Measurements from ENCODE around the gene LIN7A.
"Not testable (repeated sequence)": the region's sequence is repeated elsewhere in the genome, so short reads cannot be mapped to it uniquely, and the experiment has no call there.

Gene LIN7A

DNA sequence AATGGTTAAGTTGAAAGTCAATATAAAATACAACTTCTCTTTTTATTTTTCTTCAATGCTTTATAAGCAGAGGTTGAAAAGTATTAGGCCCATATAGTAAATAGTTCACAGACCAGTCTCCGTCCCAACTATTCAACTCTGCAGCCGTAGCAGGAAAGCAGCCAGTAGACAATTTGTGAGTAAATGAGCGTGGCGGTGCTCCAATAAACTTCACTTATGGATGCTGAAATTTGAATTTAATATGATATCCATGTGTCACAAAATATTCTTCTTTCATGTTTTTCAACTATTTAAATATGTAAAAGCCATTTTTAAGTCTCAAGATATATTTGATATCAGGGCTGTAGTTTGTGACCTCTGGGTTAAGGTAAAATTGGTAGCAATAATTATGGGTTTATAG, 17.7 kb downstream of the LIN7A start:
- no peak for DNase-seq (ENCODE audit: low spot score)

GRCh38 chr12:80917651-80918050, 20.1 kb downstream of the LIN7A start:
- no peak for DNase-seq (ENCODE audit: low spot score)

GRCh38 chr12:80912901-80913770, 24.6 kb downstream of the LIN7A start:
- DNase-seq (ENCODE audit: low spot score) = peak; percentile 92

DNA sequence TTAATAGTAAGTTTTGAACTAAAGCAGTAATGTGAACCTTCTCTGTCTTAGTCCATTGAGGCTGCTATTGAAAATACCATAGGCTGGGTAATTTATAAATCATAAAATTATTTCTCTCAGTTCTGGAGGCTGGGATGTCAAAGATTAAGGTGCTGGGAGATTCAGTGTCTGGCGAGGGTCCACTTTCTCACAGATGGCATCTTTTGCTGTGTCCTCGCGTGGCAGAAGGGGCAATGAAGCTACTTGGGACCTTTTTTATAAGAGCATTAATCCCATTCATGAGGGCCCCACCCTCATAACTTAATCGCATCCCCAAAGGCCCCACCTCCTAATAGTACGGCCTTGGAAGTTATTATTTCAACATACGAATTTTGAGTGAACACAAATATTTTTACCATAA, 28.4 kb downstream of the LIN7A start:
- DNase-seq (ENCODE audit: low spot score) = peak; percentile 52

DNA sequence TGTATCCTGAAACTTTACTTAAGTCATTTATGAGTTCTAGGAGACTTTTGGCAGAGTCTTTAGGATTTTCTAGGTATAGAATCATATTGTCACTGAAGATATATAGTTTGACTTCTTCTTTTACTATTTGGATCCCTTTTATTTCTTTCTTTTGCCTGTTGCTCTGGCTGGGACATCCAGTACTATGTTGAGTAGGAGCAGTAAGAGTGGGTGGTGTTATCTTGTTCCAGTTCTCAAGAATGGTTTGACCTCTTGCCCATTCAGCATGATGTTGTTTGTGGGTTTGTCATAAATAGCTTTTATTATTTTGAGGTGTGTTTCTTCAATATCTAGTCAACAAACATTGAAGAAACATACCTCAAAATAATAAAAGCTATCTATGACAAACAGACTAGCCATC, 35.0 kb downstream of the LIN7A start:
- no peak for DNase-seq (ENCODE audit: low spot score)

DNA sequence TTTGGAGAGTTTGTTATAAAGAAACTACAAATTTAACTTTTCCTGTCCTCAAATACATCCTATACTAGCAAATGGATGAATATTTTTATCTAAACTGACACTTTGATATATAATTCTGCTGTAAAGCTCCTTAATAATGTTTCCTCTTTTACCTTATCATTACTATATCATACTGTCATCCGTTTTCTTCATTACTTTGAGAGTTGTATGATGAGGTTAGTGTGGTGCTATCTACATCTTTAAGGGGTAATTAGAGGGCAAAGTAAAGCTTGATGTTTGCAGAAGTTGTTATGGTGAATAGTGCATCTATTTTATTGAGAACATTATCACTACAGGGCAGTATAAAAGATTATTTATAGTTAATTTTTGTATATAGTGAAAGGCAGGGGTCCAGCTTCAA, 36.1 kb downstream of the LIN7A start:
- DNase-seq (ENCODE audit: low spot score) = no peak

DNA sequence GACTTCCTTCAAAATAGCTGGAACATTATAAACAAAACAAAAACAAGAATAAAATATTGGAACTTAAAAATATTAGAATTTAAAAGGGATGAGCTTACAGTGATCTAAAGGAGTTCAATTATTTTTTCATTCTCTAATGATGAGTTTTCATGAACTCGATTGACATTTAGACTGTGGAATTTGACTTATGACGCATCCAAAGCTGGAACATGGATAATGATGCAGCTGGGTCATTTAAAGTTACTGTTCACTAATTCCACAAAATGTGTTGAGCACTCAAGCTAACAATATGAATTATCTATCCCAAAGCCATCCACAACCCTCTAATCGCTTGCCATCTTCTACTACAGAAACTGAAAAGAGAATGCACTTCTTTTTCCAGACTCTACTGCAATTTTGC, 42.5 kb downstream of the LIN7A start:
- DNase-seq (ENCODE audit: low spot score) = no peak

DNA sequence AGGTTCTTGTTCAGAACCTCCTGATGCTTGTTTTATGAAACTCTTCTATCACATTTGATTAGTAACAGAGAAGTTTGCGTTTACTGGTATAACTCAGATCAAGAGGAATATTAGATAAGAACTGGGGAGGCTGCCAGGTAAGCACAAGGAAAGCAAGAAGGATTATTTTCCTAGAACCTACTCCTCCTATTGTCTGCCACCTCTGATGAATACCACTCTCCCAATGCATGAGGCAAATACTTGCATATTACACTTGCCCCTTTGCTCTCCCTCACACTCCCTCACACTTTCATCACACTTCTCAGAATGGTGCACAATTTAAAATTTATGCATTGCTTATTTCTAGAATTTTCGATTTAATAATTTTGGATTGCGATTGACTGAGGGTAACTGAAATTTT, 43.6 kb downstream of the LIN7A start:
- no peak for DNase-seq (ENCODE audit: low spot score)

GRCh38 chr12:80892597-80893445, 44.9 kb downstream of the LIN7A start:
- DNase-seq (ENCODE audit: low spot score) = no peak

DNA sequence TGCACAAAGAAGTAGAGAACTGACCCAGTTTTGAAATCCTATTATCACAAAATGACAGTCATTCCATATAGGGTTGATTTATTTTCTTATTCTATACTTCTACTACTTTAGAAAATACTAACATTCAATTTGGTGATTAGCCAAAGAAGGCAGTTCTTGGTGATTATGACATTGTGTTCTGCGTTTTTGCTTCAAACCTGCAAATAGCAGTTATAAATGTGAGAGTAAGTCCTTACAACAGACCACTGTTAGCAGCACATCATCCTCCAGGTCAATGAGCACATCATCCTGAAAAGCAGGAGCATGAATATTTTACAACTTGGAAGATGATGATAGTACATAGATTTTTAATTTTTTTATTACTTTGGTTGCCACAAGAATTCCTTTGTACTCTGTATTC, 53.1 kb downstream of the LIN7A start:
- no peak for DNase-seq (ENCODE audit: low spot score)

DNA sequence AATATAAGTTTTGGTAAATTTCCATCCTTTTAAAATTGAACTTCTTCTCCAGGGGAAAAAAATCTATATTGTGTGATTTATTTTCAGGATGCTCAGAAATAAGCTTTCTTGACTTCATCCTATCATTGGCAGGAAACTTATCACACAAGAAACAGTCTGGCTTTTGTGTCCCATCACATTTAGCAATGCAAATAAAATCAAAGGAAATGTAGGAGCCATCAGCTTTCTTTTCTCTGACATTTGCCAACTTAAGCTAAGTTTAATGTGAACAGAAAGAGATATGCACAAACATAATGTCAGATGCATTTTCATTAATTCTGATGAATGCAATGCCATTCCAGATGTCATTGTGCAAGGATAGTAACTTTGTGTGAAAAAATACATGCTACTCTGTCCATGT, 56.6 kb downstream of the LIN7A start:
- no peak for DNase-seq (ENCODE audit: low spot score)

- not testable (repeated sequence) for DNase-seq (ENCODE audit: low spot score)
Measured at GRCh38 chr12:80878452-80878851, 59.3 kb downstream of the LIN7A start.

GRCh38 chr12:80877721-80878265, 59.9 kb downstream of the LIN7A start:
- DNase-seq (ENCODE audit: low spot score) = peak; percentile 75

DNA sequence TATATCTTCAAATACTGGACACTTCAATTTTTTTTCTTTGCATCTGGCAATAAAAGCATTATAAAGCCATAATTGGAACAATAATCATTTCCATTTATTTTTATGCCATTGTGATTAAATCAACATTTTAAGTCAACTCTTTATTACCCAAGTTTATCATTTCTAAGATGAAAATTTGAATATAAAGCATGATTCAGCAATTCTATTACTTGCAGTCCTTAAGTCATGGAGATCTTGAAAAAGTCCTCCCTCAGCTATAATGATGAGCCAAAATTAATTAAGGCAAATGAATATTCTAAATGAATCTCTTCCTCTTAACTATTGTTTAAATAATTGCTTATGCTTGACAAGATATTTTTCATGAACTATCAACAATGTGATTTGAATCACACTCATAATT, 65.7 kb downstream of the LIN7A start:
- no peak for DNase-seq (ENCODE audit: low spot score)

GRCh38 chr12:80869264-80869663, 68.5 kb downstream of the LIN7A start:
- peak; percentile 39 for DNase-seq (ENCODE audit: low spot score)

DNA sequence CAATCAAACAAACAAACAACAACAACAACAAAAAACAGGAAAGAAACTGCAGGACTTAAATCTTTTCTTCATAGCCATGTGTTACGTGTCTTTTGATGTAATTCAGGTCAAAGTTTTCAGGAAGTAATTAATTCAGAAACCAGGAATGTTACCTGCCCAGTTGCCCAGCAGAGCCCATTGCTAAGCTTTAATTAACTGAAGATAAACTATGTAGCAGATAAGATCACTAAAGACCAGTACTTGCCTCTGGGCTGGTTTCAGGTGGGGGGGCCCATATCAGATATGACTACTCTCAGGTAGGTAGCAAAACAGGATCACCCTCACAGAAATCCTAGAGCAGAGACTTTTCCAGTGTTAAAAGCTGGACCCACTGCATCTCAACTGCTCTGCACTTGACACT, 69.2 kb downstream of the LIN7A start:
- no peak for DNase-seq (ENCODE audit: low spot score)

DNA sequence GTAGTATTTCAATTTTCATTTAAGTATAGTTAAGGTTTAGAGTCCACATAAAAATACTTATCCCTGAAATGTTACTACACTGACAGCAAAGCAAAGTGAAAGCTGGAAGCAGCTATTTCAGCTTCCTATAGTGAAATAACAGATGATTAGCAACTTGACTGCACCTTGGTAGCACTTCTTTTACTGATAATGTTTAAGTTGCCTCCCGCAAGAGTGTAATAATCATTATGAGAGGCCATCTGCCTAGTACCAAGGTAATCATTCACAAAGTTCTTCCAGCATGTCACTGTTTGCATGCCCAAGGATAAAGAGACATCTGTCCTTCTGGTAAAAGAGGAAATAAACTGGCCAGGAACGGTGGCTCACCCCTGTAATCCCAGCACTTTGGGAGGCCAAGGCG, 69.8 kb downstream of the LIN7A start:
- no peak for DNase-seq (ENCODE audit: low spot score)

GRCh38 chr12:80864046-80864735, 73.5 kb downstream of the LIN7A start:
- no peak for DNase-seq (ENCODE audit: low spot score)

- no peak for DNase-seq (ENCODE audit: low spot score)
Measured at GRCh38 chr12:80862531-80862930, 75.2 kb downstream of the LIN7A start.

DNA sequence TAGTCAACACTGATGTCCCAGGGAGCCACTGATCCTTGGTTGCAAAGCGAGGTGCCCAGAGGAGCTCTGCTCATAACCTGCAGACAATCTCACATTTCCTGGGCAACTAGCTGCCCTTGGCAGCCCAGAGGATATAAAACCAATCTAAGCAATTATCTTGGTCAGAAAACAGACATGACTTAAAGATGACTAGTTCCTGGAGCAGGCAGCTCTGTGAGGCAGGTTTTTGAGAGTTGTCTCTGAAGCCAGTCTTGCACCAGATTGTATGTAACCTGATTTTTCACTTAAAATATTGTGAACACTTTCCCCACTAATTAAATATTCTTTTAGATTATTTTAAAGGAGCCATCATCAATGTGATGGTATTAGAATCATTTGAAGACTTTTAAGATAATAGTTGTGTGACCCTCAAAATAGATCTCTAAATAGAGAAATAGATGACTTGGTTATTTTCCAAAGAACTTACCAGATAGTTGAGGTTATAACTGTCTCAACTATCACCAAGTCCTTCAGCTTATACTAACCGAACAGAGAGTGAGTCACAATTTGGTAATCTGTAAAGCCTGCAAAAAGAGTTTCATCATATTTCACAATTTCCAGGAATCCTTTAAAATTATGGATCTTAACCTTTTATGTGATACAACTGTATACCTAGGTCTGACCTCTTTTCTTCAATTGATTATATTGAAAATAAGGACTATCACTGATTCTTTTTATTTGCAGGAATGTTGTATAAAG, 75.9 kb downstream of the LIN7A start:
- no peak for DNase-seq (ENCODE audit: low spot score)

DNA sequence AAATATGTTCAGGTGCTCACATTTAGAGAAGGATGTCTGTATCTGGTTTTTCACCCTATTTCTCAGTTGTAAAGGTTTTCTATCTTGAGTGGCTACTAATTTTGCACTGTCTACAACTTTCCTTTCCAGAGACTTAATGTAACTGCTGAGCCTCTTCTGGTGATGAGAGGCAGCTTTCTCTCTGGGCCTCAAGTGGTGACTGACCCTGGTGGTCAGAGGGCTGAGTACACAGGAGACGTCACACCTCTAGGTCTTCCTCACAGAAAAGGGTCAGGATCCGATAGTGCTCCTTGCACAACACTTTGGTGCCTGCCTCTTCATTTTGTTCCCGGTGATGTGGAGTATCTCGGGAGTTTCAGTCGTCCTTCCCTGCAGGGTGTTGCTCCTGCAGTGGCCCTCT, 76.8 kb downstream of the LIN7A start:
- DNase-seq (ENCODE audit: low spot score) = no peak

GRCh38 chr12:80860206-80860605, 77.5 kb downstream of the LIN7A start:
- DNase-seq (ENCODE audit: low spot score) = no peak
